ACHN (cell line): ENCODE data around the gene SCAF8.
A peak's percentile ranks its signal among the peaks of the same experiment; 100 is the strongest.
"Not testable (repeated sequence)": the region's sequence is repeated elsewhere in the genome, so short reads cannot be mapped to it uniquely, and the experiment has no call there.

Experiments used
- DNase-seq: peaks from one replicate; pipeline ENCODE4 v3.0.0-alpha.2; 2015
- in situ Hi-C: cut with HindIII; loops from 2 replicates; pipeline ENCODE4 v1.10.0; 2017; ENCODE audit warnings: low sequenced_read_pairs, low pct_ligation_motif_present, low pct_unique_long_range_greater_than_20kb

The SCAF8 gene, protein sequence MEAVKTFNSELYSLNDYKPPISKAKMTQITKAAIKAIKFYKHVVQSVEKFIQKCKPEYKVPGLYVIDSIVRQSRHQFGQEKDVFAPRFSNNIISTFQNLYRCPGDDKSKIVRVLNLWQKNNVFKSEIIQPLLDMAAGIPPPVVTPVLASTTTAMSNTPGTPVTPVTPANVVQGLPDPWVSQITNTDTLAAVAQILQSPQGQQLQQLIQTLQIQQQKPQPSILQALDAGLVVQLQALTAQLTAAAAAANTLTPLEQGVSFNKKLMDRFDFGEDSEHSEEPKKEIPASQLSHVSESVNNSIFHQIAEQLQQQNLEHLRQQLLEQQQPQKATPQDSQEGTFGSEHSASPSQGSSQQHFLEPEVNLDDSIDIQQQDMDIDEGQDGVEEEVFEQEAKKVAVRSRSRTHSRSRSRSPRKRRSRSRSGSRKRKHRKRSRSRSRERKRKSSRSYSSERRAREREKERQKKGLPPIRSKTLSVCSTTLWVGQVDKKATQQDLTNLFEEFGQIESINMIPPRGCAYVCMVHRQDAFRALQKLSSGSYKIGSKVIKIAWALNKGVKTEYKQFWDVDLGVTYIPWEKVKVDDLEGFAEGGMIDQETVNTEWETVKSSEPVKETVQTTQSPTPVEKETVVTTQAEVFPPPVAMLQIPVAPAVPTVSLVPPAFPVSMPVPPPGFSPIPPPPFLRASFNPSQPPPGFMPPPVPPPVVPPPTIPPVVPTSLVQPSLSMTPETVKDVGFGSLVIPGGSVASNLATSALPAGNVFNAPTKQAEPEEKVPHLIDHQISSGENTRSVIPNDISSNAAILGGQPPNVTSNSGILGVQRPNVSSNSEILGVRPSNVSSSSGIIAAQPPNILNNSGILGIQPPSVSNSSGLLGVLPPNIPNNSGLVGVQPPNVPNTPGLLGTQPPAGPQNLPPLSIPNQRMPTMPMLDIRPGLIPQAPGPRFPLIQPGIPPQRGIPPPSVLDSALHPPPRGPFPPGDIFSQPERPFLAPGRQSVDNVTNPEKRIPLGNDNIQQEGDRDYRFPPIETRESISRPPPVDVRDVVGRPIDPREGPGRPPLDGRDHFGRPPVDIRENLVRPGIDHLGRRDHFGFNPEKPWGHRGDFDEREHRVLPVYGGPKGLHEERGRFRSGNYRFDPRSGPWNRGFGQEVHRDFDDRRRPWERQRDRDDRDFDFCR (N-terminal part only)

DNA sequence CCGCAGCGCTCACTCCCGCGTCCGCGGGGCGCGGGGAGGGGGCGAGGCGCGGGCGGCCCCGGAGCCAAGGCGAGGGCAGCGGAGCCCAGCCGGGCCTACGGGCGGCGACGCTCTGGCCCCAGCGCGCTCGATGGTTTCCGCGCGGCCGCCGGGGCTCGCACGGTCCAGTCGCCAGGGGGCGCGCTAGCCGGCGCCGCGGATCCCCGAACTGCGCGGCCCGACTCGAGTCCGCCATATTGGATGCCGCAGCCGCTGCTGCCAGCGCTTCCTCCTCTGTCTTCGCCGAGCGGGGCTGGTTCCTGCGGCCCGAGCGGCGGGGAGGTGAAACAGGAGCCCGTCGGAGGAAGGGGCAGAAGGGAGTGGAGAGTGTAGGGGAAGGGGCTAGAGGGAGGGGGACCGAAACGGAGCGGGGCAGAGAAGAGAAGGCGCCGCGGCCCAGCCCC, at the start of gene SCAF8:
Gene SCAF8, plus strand, starts transcription at position 234 of the 443 bp plus-strand sequence. CDS start 485 bp downstream, outside the sequence.
- in situ Hi-C loops, result no loop called here
- DNase-seq, result peak; percentile 79

DNA sequence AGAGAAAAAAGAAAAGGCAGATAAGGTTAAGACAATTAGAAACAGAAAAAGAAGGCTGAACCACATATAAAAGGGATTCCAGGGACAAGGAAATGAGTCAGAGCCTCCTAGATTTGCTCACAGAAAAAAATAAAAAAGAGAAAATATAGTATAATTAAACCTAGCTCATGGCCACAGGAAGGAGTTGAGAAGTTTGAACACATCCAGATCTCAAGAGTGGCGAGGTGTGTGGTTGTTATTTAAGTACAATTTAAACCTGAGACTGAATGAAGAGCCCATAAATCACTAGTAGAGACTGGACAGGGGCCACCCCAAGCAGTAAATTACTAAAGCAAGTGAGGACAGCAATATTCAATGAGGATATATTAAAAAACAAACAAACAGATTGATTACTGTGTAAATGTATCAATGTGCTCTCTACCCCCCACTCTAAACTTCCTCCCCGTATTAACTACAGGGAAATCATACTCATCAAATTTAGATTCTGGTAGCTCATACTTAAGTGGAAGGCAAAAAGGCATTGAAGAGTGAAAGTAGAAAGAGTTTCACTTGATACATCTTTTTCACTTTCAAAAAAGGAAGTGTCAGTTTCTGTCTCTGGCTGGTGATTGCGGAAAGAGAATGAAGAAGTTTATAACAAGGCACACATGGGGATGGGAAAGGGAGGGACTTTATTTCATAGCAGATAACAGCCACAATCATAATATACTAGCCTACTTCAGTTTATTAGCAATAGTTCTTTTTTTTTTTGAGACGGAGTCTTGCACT, 49.3 kb upstream of the SCAF8 start:
- in situ Hi-C loops, result no loop called here

DNA sequence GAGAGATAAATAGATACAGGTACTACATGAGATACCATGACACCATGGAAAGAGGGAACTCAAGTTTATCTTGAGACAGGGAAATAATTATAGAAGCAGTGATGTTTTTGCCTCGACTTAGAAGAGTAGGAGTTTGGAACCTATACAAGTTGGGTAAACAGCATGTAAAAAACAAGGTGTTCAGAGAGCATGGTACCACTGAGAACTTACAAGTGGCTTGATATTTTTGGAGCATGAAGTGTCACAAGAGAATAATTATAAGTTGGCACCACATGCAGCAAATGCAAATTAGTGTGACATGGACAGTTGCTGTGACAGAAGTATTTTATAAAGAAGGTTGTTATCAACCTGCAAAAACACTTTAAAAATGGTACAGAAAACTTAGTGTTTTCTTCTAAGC, 47.1 kb upstream of the SCAF8 start:
- in situ Hi-C loops, result no loop called here
- DNase-seq, result no peak

More for the DNA sequence above, 49.3 kb upstream of the SCAF8 start:
- DNase-seq, result no peak

DNA sequence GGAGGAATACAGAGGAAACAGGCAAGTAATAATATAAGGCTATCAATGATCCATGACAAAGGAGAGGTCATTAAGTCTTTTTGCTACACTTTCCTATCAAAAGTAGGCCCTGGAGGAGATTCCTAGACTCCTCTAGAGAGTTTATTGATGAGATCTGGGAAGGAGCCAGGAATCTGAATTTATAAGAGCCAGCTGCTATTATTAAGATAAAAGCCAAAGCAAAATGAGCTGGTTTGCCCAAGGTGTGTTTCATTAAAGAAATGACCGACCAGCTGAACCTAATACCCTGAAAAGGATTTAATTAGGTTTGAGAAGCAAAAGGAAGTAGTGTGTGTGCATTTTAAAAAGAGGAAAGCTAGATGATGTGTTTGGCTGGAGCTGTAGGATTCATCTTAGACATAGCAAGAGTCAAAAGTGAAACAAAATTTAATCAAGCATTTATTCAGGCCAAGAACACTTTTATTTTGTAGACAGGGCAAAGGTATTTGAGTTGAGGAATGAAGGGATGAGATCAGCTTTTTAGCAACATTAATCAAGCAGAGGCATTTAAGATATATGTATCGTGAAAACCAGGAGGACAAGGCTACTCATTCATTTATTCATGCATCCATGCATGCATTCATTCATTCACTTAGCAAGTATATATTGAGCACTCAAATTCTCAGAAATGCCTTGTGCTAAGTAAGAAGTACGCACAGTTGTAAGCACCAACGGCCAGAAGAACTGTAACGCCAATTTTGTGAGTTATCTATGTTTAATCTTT, 43.5 kb upstream of the SCAF8 start:
- in situ Hi-C loops, result no loop called here
- DNase-seq, result no peak

DNA sequence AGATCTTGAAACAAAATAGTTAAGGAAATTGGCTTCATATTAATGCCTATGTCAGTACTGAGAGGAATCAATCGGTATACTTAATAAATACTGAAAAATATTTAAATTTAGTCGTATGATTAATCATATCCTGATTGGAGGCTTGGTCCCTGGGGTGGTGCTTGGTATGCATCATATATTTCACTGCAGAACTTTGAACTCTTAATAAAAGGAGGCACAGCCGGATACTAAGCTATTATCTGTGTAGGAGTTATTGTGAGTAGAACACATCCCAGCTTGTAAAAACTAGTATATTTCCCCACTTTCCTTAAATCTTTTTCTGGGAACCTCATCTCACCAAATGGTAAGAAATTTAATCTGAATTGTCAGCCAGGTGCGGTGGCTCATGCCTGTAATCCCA, 42.4 kb upstream of the SCAF8 start:
- DNase-seq, result no peak
- in situ Hi-C loops, result no loop called here

DNA sequence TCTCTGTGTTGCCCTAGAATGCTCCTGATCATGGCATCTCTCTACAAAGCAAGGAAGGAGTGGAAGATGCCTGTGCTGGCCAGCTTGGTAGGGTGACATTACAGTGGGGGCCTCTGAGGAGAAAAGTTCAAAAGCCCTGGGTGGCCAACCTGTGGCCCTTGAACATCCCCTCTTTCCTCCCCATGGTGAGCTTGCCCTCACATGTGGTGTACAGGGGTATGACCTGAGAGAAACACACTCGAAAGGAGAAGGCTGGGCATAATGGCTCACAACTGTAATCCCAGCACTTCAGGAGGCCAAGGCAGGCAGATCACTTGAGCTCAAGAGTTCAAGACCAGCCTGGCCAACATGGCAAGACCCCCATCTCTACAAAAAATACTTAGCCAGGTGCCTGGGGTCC, 36.6 kb upstream of the SCAF8 start:
- in situ Hi-C loops, result no loop called here
- DNase-seq, result no peak

DNA sequence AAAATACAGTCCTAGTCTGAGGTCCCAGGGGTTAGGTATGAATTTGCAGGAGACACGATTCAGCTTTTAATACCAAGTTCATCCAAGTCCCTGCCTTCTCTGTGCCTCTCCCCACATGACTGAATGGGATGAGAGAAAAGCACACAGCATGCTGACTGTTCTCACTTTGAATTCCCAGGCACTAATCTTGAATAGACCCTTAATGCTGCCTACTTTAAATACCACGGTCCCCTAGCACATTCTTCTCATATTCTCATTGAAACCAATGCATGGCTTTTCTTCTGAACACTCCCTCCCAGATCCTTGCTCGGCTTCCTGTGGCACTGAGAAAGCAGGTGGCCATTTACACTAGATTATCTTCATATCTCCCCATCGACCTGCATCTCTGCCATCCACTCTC, 30.1 kb upstream of the SCAF8 start:
- DNase-seq, result no peak
- in situ Hi-C loops, result no loop called here

DNA sequence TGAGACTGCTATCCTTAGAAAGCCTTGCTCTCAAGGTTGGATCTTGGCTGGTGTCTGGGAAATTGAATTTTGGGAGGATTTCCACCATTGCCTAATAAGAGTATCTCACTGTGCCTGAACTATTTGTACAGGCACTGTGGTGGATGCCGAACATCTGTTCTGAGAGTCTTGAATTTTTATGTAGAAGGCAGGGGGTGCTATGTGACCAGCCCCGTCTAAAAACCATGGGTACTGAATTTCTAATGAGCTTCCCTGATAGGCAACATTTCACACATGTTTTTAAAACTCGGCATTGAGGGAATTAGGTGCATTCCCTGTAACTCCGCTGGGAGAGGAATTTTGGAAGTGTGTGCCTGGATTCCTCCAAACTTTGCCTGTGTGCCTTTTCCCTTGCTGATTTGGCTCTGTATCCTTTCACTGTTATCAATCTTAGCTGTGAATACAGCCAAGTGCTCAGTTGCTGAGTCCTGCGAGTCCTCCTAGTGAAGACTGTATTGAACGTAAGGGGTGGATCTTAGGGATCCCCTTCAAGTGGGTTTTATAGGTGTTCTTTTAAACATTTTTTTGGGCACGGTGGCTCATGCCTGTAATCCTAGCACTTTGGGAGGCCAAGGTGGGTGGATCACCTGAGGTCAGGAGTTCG, 27.6 kb upstream of the SCAF8 start:
- DNase-seq, result no peak
- in situ Hi-C loops, result no loop called here

DNA sequence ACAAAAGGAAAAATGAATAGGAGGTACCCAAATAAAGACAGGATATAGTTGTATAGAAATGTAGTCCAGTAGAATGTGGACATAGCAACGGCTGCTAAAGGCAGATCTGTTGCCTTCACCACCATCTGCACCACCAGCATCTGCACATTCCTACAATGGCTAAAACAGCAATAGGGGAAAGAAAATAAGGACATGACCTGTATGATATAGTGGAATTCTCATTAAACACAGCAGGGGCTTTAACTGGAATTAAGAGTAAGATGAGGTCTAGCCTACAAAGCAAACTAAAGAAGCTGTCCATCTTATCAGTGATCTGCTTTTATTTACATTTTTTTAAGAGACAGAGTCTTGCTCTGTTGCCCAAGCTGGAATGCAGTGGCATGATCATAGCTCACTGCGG, 26.8 kb upstream of the SCAF8 start:
- in situ Hi-C loops, result no loop called here

DNA sequence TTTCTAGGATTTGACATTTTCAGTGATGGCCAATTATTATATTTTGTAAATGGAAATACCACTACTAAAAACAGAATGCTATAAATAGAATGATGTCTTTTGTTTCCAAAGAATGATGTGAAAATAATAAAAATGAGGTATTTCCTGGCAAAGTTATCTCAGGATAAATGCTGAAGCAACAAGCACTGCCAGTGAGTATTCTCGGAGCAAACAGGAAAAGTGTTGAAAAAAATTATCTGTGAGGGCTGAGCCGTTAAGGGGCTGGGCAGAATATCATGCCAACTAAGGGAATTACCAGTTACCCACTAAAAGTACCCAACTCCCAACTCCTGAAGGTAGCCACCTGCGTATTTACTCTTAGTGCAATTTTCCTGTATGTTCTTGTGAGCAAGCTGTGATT, 23.6 kb upstream of the SCAF8 start:
- in situ Hi-C loops, result no loop called here
- no peak for DNase-seq

More for the DNA sequence above, 26.8 kb upstream of the SCAF8 start:
- no peak for DNase-seq

DNA sequence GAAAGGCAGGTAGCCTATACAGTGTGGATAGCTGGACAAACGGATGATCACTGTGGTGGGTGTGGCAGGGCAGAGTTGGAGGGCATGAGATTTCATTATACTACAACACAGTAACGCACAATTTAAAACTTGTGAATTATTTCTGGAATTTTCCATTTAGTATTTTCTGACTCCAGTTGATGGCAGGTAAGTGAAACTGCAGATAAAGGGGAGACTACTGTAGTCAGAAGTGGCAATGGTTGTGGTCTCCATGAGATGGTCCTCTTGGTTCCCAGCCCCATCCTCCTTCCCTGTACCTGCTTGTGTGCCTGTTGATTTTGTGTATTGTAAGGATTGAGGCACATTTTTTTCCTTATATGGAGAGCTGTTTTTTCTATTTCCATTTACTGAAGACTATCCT, 22.5 kb upstream of the SCAF8 start:
- in situ Hi-C loops, result no loop called here
- DNase-seq, result no peak

DNA sequence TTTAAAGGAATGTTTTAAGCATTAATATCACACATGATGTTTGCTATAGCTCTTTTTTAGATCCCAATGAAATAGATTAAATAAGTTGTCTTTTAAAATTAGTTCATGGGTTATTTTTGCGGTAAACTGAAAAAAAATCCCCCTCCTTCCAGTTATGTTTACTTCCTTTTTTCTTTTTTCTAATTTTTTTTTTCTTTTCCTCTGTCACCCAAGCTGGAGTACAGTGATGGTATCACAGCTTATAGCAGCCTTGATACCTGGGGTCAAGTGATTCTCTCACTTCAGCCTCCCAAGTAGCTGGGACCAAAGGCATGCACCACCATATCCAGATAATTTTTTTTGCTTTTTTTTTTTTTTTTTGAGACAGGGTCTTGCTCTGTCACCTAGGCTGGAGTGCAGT, 17.8 kb upstream of the SCAF8 start:
- in situ Hi-C loops, result no loop called here

DNA sequence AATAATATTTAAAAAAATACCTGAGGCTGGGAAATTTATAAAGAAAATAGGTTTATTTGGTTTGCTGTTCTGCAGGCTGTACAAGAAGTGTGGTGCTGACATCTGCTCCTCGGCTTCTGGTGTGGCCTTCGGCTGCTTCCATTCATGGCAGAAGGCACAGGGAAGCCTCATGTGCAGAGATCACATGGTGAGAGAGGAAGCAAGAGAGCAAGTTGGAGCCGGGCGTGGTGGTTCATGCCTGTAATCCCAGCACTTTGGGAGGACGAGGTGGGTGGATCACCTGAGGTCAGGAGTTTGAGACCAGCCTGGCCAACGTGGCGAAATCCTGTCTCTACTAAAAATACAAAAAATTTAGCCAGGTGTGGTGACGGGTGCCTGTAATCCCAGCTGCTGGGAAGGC, 16.9 kb upstream of the SCAF8 start:
- in situ Hi-C loops, DNase-seq: not testable (repeated sequence)

More for the DNA sequence above, 17.8 kb upstream of the SCAF8 start:
- DNase-seq, result no peak

DNA sequence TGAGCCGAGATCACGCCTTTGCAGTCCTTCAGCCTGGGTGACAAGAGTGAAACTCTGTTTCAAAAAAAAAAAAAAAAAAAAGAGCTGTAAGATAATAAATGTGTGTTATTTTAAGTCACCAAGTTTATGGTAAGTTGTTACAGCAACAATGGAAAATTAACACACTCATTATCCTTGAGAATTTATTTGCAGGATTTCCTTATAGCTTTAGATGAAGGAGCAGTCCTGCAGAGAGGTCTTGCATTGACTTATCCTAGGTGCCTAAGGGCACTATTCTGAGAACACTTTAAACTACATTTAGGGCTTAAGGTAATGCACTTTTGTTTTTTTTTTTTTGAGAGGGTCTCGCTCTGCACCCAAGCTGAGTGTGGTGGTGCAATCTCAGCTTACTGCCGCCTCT, 13.8 kb upstream of the SCAF8 start:
- no peak for DNase-seq
- in situ Hi-C loops, result no loop called here

DNA sequence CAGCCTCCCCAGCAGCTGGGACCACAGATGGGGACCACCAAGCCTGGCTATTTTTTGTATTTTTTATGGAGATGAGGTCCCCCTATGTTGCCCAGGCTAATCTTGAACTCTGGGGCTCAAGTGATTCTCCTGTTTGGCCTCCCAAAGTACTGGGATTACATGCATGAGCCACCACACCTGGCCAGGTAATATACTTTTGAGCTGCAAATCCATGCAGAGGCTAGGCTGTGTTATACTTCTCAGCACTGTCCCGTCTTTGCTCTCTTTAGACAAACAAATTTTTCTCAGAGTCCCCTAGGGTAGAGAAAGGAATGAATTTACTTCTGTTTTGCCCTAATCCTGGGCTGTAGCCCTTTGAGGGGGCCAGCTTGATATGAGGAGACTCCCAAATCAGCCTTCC, 13.4 kb upstream of the SCAF8 start:
- in situ Hi-C loops, result no loop called here
- no peak for DNase-seq

DNA sequence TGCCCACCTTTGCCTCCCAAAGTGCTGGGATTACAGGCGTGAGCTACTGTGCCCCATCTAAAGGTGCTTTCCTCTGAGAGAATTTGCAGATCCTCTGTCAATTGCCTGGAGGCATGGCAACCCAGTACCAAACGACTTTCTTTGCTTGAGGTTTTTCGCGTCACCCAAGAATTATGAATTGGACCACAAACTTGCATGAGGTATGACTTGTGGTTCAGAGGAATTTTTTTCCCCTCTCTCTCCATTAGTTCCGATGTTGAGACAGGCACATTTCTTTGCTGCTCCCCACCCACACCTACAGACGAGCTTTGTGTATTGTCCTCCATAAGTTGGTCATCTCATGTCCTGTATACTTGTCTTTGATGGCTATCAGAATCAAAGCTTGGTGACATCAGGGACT, 11.8 kb upstream of the SCAF8 start:
- in situ Hi-C loops, result no loop called here
- DNase-seq, result no peak

DNA sequence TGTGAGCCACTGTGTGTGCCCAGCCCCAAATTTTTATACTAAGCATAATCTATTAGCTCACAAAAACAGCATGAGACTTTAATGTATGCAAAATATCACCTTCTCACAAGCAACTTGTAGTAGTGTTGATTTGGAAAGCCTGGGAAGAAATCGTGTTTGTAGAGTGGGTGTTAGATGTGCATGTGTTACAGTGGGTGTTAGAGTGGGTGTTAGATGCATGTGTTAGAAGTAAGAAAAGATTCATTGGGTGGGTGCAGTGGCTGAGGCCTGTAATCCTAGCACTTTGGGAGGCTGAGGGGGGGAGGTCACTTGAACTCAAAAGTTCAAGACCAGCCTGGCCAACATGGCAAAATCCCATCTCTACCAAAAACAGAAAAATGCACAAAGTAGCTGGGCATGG, 6.3 kb upstream of the SCAF8 start:
- in situ Hi-C loops, result no loop called here
- DNase-seq, result no peak
